HG02763 (cell line): ENCODE measurements around the gene NPR2.

ENCODE experiments used
- ATAC-seq: cut with Tn5 transposase; IDR thresholded peaks from one replicate; pipeline ENCODE4 v1.9.1; 2021; ENCODE audit warnings: mild to moderate bottlenecking, moderate library complexity; ENCODE audit not compliant: unreplicated experiment

Gene NPR2

GRCh38 chr9:35791297-35791921 lies at the start of gene NPR2:
TSS of gene NPR2 (plus strand) at chr9:35791591. CDS start at chr9:35792409, 818 bp downstream.
- no peak for ATAC-seq

- ATAC-seq, result no peak
These were observed 49.7 kb upstream of the NPR2 start for GRCh38 chr9:35741740-35742139.

- no peak for ATAC-seq
These were observed 47.9 kb upstream of the NPR2 start for GRCh38 chr9:35743452-35743851.

GRCh38 chr9:35743880-35744518 lies 47.4 kb upstream of the NPR2 start:
- no peak for ATAC-seq

GRCh38 chr9:35745569-35745968 lies 45.8 kb upstream of the NPR2 start:
- ATAC-seq, result no peak

- no peak for ATAC-seq
These were observed 44.8 kb upstream of the NPR2 start for GRCh38 chr9:35746583-35746982.

GRCh38 chr9:35748242-35748857 lies 43.0 kb upstream of the NPR2 start:
- no peak for ATAC-seq

- peak; percentile 84 for ATAC-seq
These were observed 42.4 kb upstream of the NPR2 start, which contains the start of the genes GBA2 and RGP1 for GRCh38 chr9:35748858-35749514. TSS of gene GBA2 (minus strand) at chr9:35749228. CDS start at chr9:35748704, 524 bp downstream. TSS of gene RGP1 (plus strand) at chr9:35749287. CDS start at chr9:35749756, 469 bp downstream.

- ATAC-seq, result peak; percentile 15
These were observed 41.7 kb upstream of the NPR2 start for GRCh38 chr9:35749515-35750255.

- ATAC-seq, result no peak
These were observed 41.2 kb upstream of the NPR2 start for GRCh38 chr9:35750256-35750531.

- no peak for ATAC-seq
These were observed 37.9 kb upstream of the NPR2 start for GRCh38 chr9:35753466-35753865.

GRCh38 chr9:35754264-35754663 lies 37.1 kb upstream of the NPR2 start, which contains the start of gene MSMP:
TSS of gene MSMP (minus strand) at chr9:35754276. CDS start at chr9:35754129, 147 bp downstream.
- ATAC-seq, result no peak

GRCh38 chr9:35755071-35755470 lies 36.3 kb upstream of the NPR2 start:
- ATAC-seq, result no peak

- peak; percentile 50 for ATAC-seq
These were observed 34.8 kb upstream of the NPR2 start for GRCh38 chr9:35756275-35757225.

GRCh38 chr9:35757226-35757891 lies 34.0 kb upstream of the NPR2 start:
- peak; percentile 37 for ATAC-seq

- no peak for ATAC-seq
These were observed 33.5 kb upstream of the NPR2 start for GRCh38 chr9:35757892-35758275.

- no peak for ATAC-seq
These were observed 32.8 kb upstream of the NPR2 start for GRCh38 chr9:35758475-35759050.

GRCh38 chr9:35759795-35760194 lies 31.6 kb upstream of the NPR2 start:
- ATAC-seq, result no peak

- ATAC-seq, result no peak
These were observed 30.7 kb upstream of the NPR2 start for GRCh38 chr9:35760651-35761050.
